BJ (cell line): ENCODE measurements around the gene XPO6. TPM values are rescaled to one million over a fixed set of nuclear protein-coding genes. Genes with fewer than 3 reads are reported as not detected.

Experiments
- CTCF ChIA-PET: fragments of 350-600 bp; formaldehyde crosslinking; extraction: SDS; loops from one replicate; lab custom pipeline; 2021; ENCODE audit warnings: antibody characterized with exemption, inconsistent platforms; lab: Yijun Ruan, JAX
- POLR2A ChIA-PET: fragments of 300-600 bp; sonication (Branson Sonifier 250); formaldehyde crosslinking; extraction: SDS; loops from one replicate; lab custom pipeline; 2021; ENCODE audit warnings: antibody characterized with exemption; lab: Charles Lee
- DNase-seq: peaks from one replicate; pipeline ENCODE4 v3.0.0-alpha.2; 2011; ENCODE audit warnings: low read depth
- H3K27me3 ChIP-seq: 2 replicates; pipeline ENCODE4 v1.6.0; 2011; ENCODE audit warnings: low read length; ENCODE audit not compliant: control insufficient read depth, insufficient read depth
- H3K36me3 ChIP-seq: 2 replicates; pipeline ENCODE4 v1.5.1; 2011; ENCODE audit warnings: low read length; ENCODE audit not compliant: control insufficient read depth, insufficient read depth
- H3K4me3 ChIP-seq: 2 replicates; pipeline ENCODE4 v1.5.1; 2011; ENCODE audit warnings: low read depth, mild to moderate bottlenecking, control low read depth, low read length
- polyA plus RNA-seq: library from polyadenylated mRNA; depleted of rRNA; stranded (reverse); fragments of >200 nt; gene quantifications from 2 replicates; pipeline ENCODE4 v1.2.3, GENCODE V29; 2011
- TF ChIP-seq, protein P1 (sequence below): IDR thresholded peaks from 2 replicates; pipeline ENCODE4 v1.5.1; 2011; ENCODE audit warnings: low read depth, mild to moderate bottlenecking, control low read depth, inconsistent platforms, low read length, moderate library complexity; ENCODE audit not compliant: insufficient read depth

XPO6 gene
- polyA plus RNA-seq, 1 experiment, result 239 TPM

DNA sequence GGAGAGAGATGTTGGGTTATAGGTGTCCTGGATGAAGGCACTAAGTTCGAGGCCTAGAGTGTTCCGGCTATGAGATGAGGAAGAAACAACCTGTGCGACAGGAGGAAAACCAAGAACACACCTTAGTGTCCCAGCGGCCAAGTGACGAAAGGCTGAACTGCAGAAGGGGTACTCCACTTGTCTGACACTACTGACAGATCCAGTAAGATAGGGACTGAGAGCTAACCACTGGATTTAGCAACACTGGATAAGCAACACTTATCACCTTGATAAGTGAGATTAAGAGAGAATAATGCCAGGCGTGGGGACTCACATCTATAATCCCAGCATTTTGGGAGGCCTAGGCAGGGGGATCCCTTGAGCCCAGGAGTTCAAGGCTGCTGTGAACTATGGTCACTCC lies 7.1 kb downstream of the XPO6 start:
- Histone ChIP-seq H3K4me3 (no peak overlapping the region), H3K36me3 (peaks cover 23% of the 10 kb centered on the region), H3K27me3 (no peaks in the 10 kb centered on the region)
- TF ChIP-seq, protein P1, sequence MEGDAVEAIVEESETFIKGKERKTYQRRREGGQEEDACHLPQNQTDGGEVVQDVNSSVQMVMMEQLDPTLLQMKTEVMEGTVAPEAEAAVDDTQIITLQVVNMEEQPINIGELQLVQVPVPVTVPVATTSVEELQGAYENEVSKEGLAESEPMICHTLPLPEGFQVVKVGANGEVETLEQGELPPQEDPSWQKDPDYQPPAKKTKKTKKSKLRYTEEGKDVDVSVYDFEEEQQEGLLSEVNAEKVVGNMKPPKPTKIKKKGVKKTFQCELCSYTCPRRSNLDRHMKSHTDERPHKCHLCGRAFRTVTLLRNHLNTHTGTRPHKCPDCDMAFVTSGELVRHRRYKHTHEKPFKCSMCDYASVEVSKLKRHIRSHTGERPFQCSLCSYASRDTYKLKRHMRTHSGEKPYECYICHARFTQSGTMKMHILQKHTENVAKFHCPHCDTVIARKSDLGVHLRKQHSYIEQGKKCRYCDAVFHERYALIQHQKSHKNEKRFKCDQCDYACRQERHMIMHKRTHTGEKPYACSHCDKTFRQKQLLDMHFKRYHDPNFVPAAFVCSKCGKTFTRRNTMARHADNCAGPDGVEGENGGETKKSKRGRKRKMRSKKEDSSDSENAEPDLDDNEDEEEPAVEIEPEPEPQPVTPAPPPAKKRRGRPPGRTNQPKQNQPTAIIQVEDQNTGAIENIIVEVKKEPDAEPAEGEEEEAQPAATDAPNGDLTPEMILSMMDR, result no peak
- POLR2A ChIA-PET, result no interaction called here
- CTCF ChIA-PET, result no interaction called here
- no peak for DNase-seq

DNA sequence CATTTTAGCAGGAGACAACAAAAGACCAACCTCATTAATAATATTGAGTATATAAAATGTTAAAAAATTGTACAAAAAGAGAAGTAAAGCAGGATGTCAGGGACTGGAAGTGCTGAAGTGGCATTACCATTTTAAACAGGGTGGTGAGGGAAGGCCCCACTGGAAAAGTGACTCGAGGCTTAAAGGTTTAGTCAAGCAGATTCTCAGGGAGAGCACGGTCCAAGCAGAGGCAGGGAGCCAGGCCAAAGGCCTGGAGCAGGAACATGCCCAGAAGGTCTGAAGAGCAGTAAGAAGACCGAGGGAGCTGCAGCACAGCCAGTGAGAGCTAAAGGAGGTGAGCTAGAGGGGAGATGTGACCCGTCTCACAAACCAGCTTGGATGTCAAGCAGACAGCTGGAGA lies 7.6 kb downstream of the XPO6 start:
- ChIA-PET CTCF (no interaction called here), POLR2A (no interaction called here)
- Histone ChIP-seq H3K27me3 (no peaks in the 10 kb centered on the region), H3K4me3 (no peak overlapping the region), H3K36me3 (peaks cover 23% of the 10 kb centered on the region)
- DNase-seq, result no peak
- TF ChIP-seq, protein P1, result no peak

DNA sequence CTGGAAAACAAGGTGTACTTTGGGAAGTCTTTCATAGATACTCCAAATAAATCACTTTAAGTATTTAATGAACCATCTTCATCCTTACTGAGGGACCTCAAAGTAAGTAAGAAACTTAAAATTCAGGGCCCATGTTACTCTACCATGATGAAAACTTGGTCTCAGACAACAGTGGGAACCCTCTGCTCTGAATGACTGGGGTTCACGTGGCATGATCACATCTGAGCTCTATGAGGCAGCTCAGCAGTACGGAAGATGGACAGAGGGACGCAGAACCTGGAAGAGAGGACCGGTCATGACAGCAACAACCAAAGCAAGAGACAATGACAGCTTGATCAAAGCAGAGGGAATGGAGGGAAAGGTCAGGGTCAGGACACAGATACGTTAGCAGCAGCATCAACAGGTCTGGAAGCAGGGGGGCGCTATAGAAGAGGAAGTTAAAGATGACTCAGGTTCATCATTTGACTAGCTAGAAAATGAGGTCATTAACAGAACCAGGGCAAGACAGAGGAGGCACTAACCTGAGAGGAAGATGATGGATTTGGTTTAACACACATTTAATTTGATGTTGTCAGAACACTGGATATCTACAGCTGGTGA lies 9.5 kb downstream of the XPO6 start:
- no peak for DNase-seq
- Histone ChIP-seq H3K4me3 (no peak overlapping the region), H3K36me3 (peaks cover 20% of the 10 kb centered on the region), H3K27me3 (no peaks in the 10 kb centered on the region)
- TF ChIP-seq, protein P1, result no peak
- ChIA-PET CTCF (no interaction called here), POLR2A (no interaction called here)

DNA sequence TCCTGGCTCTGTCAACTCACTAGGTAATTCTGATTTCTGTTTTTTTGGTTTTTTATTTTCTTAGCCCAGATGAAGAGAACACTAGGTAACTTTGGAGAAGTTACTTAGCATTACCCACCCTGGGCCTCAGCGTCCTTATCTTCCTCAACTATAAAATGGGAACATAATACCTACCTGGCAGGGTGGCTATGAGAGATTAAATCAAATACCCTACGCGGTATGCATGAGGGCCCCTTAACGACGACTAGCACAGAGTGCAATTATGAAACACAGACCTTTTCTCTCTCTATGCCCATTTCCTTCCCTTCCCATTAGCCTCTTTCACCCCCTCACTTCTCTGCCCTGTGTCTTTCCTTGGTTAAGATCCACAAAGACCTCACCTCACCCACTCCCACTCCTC lies 11.1 kb downstream of the XPO6 start:
- CTCF ChIA-PET, result no interaction called here
- H3K36me3 ChIP-seq, result peaks cover 19% of the 10 kb centered on the region
- no peaks in the 10 kb centered on the region for H3K27me3 ChIP-seq
- POLR2A ChIA-PET, result no interaction called here
- TF ChIP-seq, protein P1, result no peak
- no peak overlapping the region for H3K4me3 ChIP-seq
- DNase-seq, result no peak

DNA sequence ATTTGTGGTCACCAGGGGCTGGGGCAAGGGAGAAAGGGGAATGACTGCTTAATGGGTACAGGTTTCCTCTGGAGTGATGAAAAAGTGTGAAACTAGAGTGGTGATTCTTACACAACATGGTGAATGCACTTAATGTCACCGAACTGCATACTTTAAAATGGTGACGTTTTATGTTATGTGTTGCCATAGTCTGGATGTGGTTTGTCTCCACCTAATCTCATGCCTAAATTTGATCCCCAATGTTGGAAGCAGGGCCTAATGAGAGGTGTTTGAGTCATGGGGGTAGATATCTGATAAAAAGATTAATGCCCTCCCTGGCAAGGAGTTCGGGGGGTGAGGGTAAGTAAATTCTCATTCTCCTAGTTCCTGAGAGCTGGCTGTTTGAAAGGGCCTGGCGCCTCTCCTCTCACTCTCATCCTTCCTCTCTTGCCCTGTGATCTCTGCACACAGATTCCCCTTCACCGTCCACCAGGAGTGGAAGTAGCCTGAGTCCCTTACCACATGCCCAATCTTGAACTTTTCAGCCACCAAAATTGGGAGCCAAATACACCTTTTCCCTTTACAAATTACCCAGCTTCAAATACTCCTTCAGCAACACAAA lies 15.3 kb downstream of the XPO6 start:
- Histone ChIP-seq H3K36me3 (peaks cover 3% of the 10 kb centered on the region), H3K27me3 (no peaks in the 10 kb centered on the region), H3K4me3 (no peak overlapping the region)
- DNase-seq, result no peak
- CTCF ChIA-PET, result interaction anchor here (0.7 to 1.6 kb wide), 3 partner anchors 10 to 21 kb away, joined by 3 read pairs; no protein-coding TSS in a partner anchor
- POLR2A ChIA-PET, result interaction anchor here (0.6 kb wide), 1 partner anchor 647 kb away, joined by 4 read pairs; no protein-coding TSS in a partner anchor
- TF ChIP-seq, protein P1, result no peak
